22Rv1 (cell line): ENCODE results near the gene LRRC61.

ENCODE experiments used
- CTCF ChIP-seq: fragments of 450-650 bp; IDR thresholded peaks from 2 replicates; pipeline ENCODE4 v1.5.1; 2017; ENCODE audit warnings: mild to moderate bottlenecking
- ZFX ChIP-seq: fragments of 450-650 bp; IDR thresholded peaks from 2 replicates; pipeline ENCODE4 v1.6.1; 2017; ENCODE audit warnings: antibody characterized with exemption, borderline replicate concordance

- no peak for TF ChIP-seq CTCF
- TF ChIP-seq ZFX, result no peak
Measured at GRCh38 chr7:150308575-150308974, 14.6 kb upstream of the LRRC61 start.
